Small intestine (tissue), 7 donors: ENCODE measurements around the gene SLC25A25. TPM values are rescaled to one million over a fixed set of nuclear protein-coding genes. Genes with fewer than 3 reads are reported as not detected.

ENCODE experiments used
- DNase-seq, 2 donors: peaks; one replicate each; pipeline versions ENCODE4 v3.0.0 to v3.0.0-alpha.2; 2013
- FAIRE-seq: peaks from 2 replicates; lab custom pipeline; 2012; peaks lifted over from hg19 to GRCh38; lab: Jason Lieb, UNC
- H3K27ac ChIP-seq, 3 donors: one replicate each; pipeline ENCODE4 v1.5.1; 2013; ENCODE audit warnings: low read length in 2 of 3, mild to moderate bottlenecking in 2 of 3, control low read depth in 1 of 3, inconsistent platforms in 1 of 3, low read depth in 1 of 3, moderate library complexity in 1 of 3
- H3K27me3 ChIP-seq, 3 donors: one replicate each; pipeline ENCODE4 v1.6.1; 2013; ENCODE audit warnings: low read length in 3 of 3, inconsistent platforms in 1 of 3; ENCODE audit not compliant: control insufficient read depth in 3 of 3, insufficient read depth in 3 of 3
- H3K36me3 ChIP-seq, 3 donors: one replicate each; pipeline ENCODE4 v1.6.1; 2013; ENCODE audit warnings: low read length in 3 of 3, inconsistent platforms in 1 of 3, low read depth in 1 of 3, mild to moderate bottlenecking in 1 of 3, moderate library complexity in 1 of 3; ENCODE audit not compliant: control insufficient read depth in 3 of 3, insufficient read depth in 2 of 3
- H3K4me1 ChIP-seq, 3 donors: one replicate each; pipeline ENCODE4 v1.6.1; 2013; ENCODE audit warnings: low read length in 2 of 3, inconsistent platforms in 1 of 3, low read depth in 1 of 3, mild to moderate bottlenecking in 1 of 3, moderate library complexity in 1 of 3; ENCODE audit not compliant: control insufficient read depth in 3 of 3, insufficient read depth in 2 of 3
- H3K4me3 ChIP-seq, 3 donors: one replicate each; pipeline ENCODE4 v1.5.1; 2013; ENCODE audit warnings: low read length in 3 of 3, control low read depth in 1 of 3, inconsistent platforms in 1 of 3, low read depth in 1 of 3, mild to moderate bottlenecking in 1 of 3, moderate library complexity in 1 of 3
- H3K9me3 ChIP-seq, 2 donors: one replicate each; pipeline ENCODE4 v1.6.1; 2013; ENCODE audit warnings: low read depth in 1 of 2, low read length in 1 of 2; ENCODE audit not compliant: control insufficient read depth in 2 of 2, insufficient read depth in 1 of 2
- WGBS, 3 donors: extraction: QIAGEN DNeasy Blood & Tissue Kit; methylation state at CpG; one replicate each; pipeline ENCODE4 v1.1.7; 2013; 5-methylcytosine and 5-hydroxymethylcytosine counted together
- polyA plus RNA-seq, 4 donors: library from polyadenylated mRNA; stranded (reverse) in 3 of 4; unstranded in 1 of 4; fragments of 200-250 nt in 3 of 4; fragments of 120-200 nt in 1 of 4; gene quantifications; one replicate each; pipeline versions ENCODE4 v1.2.1 to v1.2.3, GENCODE V29; 2013
- donor health status: healthy with polysubstance abuse.
- donor health status: control.
- donor health status: control.
- donor health status: Bipolar disorder and iron deficiency.
- donor health status: healthy.

SLC25A25 gene
- polyA plus RNA-seq, 4 donors = 15.5 to 26.2 (median 20.1) TPM

DNA sequence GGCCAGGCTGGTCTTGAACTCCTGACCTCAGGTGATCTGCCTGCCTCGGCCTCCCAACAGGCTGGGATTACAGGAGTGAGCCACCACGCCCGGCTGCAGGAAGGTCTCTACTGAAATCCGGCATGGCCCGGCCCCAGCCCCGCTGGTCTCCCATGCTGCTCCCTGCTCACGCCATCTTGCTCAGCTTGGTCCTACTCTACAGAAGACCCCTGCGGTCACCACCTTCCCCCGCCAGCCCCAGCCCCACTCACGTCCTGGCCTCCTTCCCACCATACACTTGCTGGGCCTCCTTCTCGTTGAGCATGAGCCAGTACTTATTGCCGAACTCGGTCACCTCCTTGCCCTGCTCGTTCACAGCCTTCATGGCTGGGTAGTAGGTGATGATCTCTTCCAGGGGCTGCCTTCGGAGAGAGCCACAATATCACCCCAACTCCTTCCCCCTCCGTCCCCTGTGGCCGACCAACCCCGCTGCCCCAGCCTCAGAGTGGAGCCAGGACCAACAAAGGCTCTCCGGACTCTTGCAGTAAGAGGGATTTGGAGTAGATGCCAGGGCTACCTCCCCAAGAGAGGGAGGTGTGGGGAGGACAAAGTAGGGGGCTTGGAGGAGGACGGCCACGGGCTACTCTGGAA is 55.5 kb downstream of the SLC25A25 start:
- 88 to 92% (median 90%) methylated on average over 21 of the region's 21 CpGs for WGBS, 3 donors

GRCh38 chr9:128124451-128124850 is 56.4 kb downstream of the SLC25A25 start:
- Histone ChIP-seq H3K4me1 (peaks cover 0 to 17% (median 7%) of the 10 kb centered on the region in 3 donors), H3K27me3 (no peaks in the 10 kb centered on the region), H3K36me3 (peaks cover 7 to 67% (median 9%) of the 10 kb centered on the region in 3 donors), H3K27ac (no peak overlapping the region), H3K9me3 (peaks cover 0 to 6% of the 10 kb centered on the region in 2 donors), H3K4me3 (no peak overlapping the region)
- FAIRE-seq = no peak
- 85 to 92% (median 86%) methylated on average over 5 to 8 of the region's 8 CpGs for WGBS, 3 donors
- no peak for DNase-seq

More for the DNA sequence above, 55.5 kb downstream of the SLC25A25 start:
- Histone ChIP-seq H3K4me1 (peaks cover 0 to 14% (median 4%) of the 10 kb centered on the region in 3 donors), H3K27ac (no peak overlapping the region), H3K4me3 (no peak overlapping the region), H3K27me3 (no peaks in the 10 kb centered on the region), H3K9me3 (no peaks in the 10 kb centered on the region), H3K36me3 (peaks cover 7 to 73% (median 9%) of the 10 kb centered on the region in 3 donors)
- DNase-seq = no peak
- no peak for FAIRE-seq

DNA sequence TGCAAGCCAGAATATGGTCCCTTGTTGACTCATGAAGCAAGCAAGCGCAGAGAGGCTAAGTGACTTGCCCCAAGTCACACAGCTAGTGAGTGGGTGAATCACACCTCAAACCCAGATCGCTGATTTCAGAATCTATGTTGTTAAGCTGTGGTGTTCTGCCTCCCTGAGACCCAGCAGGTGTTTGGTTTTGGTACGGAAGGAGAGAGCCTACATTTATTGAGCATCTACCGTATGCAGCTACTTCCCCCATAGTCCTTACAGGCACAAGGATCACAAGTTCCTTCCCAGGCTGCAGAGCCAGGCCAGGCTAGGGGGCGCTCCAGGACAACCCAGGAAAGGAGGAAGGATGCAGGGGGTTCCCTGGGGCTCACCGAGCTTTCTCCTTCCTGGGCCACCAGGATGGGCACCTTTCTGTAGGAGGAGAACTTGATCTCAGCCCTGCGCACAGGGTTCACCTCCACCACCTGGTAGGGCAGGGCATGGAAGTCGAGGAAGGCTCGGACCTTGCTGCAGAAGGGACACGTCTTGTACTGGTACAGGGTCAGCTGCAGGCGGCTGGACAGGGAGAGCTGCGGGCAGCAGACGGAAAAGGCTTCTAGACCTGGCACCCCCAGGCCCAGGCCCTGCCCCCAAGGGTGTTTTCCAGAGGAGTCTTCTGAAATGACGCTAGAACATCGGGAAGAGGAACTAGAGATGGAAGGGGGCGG is 57.0 kb downstream of the SLC25A25 start:
- peak; percentile 68 to 78 for DNase-seq
- FAIRE-seq = no peak
- Histone ChIP-seq H3K4me1 (peaks cover 0 to 17% (median 7%) of the 10 kb centered on the region in 3 donors), H3K27ac (no peak overlapping the region), H3K36me3 (peaks cover 7 to 61% (median 9%) of the 10 kb centered on the region in 3 donors), H3K9me3 (peaks cover 0 to 7% of the 10 kb centered on the region in 2 donors), H3K27me3 (no peaks in the 10 kb centered on the region), H3K4me3 (no peak overlapping the region)
- 61 to 62% (median 62%) methylated on average over 16 of the region's 16 CpGs for WGBS, 3 donors

- H3K36me3 ChIP-seq = peaks cover 7 to 54% (median 9%) of the 10 kb centered on the region in 3 donors
- peaks cover 0 to 7% of the 10 kb centered on the region in 2 donors for H3K9me3 ChIP-seq
- FAIRE-seq (no peak), DNase-seq (no peak)
- H3K4me1 ChIP-seq = peaks cover 0 to 17% (median 7%) of the 10 kb centered on the region in 3 donors
- WGBS, 3 donors = 36 to 42% (median 40%) methylated on average over 10 of the region's 10 CpGs
- peak overlapping the region in 1 of 3 donors; percentile 20 for H3K4me3 ChIP-seq
- peak overlapping the region in 1 of 3 donors; percentile 17 for H3K27ac ChIP-seq
- no peaks in the 10 kb centered on the region for H3K27me3 ChIP-seq
Observed at GRCh38 chr9:128125580-128126354, 57.7 kb downstream of the SLC25A25 start.

DNA sequence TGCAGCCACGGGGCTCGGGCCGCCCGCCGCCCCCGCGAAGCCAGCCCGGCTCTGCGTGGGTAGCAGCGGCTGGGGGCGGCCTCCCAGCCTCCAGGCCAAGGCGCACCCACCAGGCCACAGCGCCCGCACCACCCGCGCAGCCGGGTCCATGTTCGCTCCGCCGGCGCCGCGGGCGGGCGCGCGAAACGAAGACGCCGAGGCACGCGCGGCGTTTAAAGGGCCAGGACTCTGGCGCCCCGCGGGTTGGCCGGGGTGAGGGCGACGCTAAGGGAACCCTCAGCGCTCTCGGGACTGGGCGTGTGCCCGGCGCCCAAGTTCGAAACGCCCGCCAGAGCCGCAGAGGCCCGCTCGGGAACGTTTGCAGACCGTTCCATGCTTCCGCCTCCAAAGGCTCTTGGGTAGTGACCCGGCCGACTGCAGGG is 59.5 kb downstream of the SLC25A25 start, which contains the start of gene PTGES2:
Gene PTGES2 (minus strand): TSS at position 162 of the 422 bp plus-strand sequence. CDS start 12 bp downstream, at position 150.
- FAIRE-seq (no peak), DNase-seq (peak; percentile 84 to 96)
- H3K27me3 ChIP-seq = no peaks in the 10 kb centered on the region
- H3K36me3 ChIP-seq = peaks cover 1 to 36% (median 4%) of the 10 kb centered on the region in 3 donors
- H3K4me1 ChIP-seq = peaks cover 0 to 31% (median 7%) of the 10 kb centered on the region in 3 donors
- H3K4me3 ChIP-seq = peak within 1 kb of the TSS; percentile 85 to 100 (median 92)
- 0 to 1% (median 1%) methylated on average over 34 to 56 of the region's 56 CpGs for WGBS, 3 donors
- peaks cover 0 to 7% of the 10 kb centered on the region in 2 donors for H3K9me3 ChIP-seq
- peak within 1 kb of the TSS; percentile 90 to 96 (median 94) for H3K27ac ChIP-seq

- WGBS, 3 donors = 0% methylated on average over 69 to 82 of the region's 82 CpGs
- H3K4me1 ChIP-seq = peaks cover 0 to 37% (median 7%) of the 10 kb centered on the region in 3 donors
- peaks cover 0 to 30% (median 0%) of the 10 kb centered on the region in 3 donors for H3K36me3 ChIP-seq
- H3K9me3 ChIP-seq = peaks cover 0 to 7% of the 10 kb centered on the region in 2 donors
- DNase-seq = peak; percentile 91 to 97
- H3K4me3 ChIP-seq = peak overlapping the region; percentile 85 to 100 (median 92)
- no peak for FAIRE-seq
- H3K27ac ChIP-seq = peak overlapping the region; percentile 90 to 96 (median 94)
- no peaks in the 10 kb centered on the region for H3K27me3 ChIP-seq
Observed at GRCh38 chr9:128127990-128128835, 60.2 kb downstream of the SLC25A25 start.

DNA sequence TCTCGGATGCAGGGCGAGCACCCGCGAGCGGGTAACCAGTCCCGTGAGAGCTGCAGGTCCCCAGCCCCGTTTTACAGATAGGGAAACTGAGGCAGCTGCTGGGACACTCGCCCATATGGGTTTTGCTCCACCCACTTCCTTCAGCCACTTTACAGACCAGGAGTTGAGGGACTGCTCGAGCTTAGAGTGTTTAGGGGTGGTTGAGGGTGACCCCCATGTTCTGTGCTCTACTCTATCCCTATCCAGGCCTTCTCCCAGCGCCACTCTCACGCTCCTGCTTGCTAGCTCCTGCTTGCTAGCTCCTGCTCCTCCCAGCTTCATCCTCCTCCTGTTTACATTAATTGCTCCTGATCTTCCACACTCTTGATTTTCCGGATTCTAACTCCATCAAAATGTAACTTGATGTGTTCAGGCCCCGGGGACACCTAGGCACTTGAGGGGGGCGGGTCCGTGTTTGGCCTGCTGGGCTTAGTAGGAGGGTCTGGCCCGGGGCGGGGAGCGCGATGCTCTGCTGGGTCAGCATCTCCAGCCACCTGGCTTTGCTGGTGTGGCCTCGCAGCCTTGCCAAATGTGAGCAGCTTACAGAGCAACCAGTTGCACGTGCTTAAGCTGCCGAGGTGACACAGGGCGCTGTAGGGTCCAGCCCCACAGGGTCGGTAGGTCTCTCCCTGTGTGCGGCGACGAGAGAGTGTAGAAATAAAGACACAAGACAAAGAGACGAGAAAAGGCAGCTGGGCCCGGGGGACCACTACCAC is 61.0 kb downstream of the SLC25A25 start:
- 58 to 63% (median 60%) methylated on average over 29 of the region's 29 CpGs for WGBS, 3 donors
- H3K27ac ChIP-seq = peak overlapping the region; percentile 90 to 96 (median 94)
- FAIRE-seq = no peak
- H3K4me3 ChIP-seq = peak overlapping the region; percentile 85 to 100 (median 92)
- H3K27me3 ChIP-seq = no peaks in the 10 kb centered on the region
- no peak for DNase-seq
- peaks cover 0 to 22% (median 0%) of the 10 kb centered on the region in 3 donors for H3K36me3 ChIP-seq
- peaks cover 0 to 7% of the 10 kb centered on the region in 2 donors for H3K9me3 ChIP-seq
- H3K4me1 ChIP-seq = peaks cover 0 to 38% (median 7%) of the 10 kb centered on the region in 3 donors
